Stimulated activated CD4-positive, alpha-beta T cell treated with anti-CD3 and anti-CD28 coated beads, Interleukin-1b, Interleukin-23, amount 100 ng/mL, for 48 hours (primary cell): ENCODE data around the gene RAPGEF1.

Experiments
- DNase-seq: peaks from one replicate; pipeline ENCODE4 v3.0.0-alpha.2; 2020

RAPGEF1 gene

GRCh38 chr9:131748411-131748955 lies 8.6 kb upstream of the RAPGEF1 start:
- no peak for DNase-seq

DNA sequence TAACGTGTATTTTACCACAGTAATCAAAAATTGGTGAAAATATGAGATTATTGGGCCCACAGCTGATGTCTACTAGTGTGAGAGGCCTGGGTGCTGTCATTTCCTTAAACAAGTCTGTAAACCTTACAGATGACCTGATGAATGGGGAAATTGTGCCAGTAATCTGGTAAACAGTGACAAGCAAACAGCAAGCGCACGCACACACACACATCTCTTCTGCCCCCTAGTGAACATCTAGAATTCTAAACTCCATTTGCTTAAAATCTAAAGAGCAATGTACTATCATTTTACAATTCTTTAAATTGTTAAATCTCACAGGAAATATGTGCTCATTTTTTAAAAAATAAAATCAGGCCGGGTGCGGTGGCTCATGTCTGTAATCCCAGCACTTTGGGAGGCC lies 7.5 kb upstream of the RAPGEF1 start:
- DNase-seq = no peak

DNA sequence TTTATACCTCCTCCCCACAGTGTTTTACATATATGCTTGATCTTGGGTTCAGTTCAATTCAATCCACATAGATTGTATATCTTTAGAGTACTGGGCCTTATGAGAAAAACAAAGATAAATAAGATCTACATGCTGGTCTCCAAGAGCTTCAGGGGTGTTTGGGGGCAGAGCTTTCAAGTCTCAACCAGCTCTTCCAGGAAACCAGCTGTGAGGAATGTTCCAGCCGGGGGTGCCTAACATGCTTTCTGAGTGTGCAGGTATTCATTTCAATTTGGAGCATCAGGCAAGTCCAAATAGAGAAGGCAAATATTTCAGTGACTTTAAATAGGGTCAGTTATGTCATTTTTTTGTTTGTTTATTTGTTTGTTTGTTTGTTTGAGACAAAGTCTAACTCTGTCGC lies 5.7 kb upstream of the RAPGEF1 start:
- DNase-seq = no peak

DNA sequence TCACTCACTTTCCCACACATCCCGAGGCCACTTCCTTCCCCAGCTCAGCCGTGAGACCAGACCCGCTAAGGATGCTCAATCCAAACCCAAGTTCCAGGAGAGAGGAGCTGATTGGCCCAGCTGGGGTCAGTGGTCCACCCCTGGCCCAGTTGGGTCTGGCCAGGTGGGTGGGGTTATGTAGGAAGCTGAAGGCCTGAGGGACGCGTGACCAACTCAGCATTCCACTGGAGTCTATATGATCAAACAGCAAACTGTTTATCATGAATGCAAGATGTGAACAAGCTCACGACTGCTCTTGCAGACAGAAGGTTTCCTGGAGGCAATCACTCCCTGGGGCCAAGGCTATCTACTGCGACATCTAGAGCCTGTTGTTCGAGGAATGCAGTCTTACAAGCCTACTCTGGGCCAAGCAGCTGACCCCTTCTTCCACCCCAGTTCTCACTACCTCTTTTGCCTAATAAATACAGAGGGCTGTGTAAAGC lies 4.9 kb upstream of the RAPGEF1 start:
- no peak for DNase-seq

GRCh38 chr9:131744171-131744719 lies 4.4 kb upstream of the RAPGEF1 start:
- no peak for DNase-seq

- no peak for DNase-seq
These were observed 3.6 kb upstream of the RAPGEF1 start for GRCh38 chr9:131743501-131743900.

GRCh38 chr9:131743096-131743495 lies 3.2 kb upstream of the RAPGEF1 start:
- no peak for DNase-seq

- DNase-seq = no peak
These were observed 1.0 kb upstream of the RAPGEF1 start for GRCh38 chr9:131740898-131741297.

DNA sequence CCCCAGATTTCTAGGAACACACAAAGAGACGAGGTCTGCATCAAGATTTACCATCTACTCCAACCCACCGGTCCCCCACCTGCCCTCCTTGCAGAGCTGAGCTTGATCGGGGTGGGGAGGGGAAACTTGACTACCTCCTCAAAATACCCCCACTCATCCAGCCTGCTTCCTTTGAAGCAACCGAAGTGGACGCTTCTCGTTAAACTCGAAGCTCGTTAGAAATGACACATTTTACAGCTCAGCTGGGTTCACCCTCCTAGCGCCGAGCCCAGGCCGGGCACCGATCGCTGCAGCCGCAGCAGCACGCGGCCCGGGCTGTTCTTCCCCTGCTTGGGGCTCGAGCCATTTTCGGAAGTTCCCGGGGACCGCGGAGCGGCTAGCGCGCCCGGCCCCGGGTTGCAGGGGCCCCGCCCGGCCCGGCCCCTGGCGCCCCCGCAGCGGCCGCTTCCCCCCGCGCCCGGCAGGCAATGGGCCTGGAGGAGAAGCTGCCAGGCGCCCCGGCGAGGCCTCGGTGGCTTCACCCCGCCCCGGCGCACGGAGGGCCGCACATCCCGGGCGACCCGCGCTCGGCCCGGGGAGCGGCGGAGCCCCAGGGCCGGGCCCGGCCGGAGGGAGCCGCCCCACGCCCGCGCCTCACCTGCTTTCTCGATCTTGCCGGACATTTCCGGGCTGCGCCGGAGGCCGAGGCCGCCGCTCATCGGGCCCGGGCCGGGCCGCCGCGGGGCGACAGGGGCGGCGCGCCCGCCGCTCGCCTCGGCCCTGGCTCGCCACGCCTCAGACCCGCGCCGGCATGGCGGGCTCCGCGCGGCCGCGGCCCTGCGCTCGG lies 530 bp downstream of the RAPGEF1 start:
- DNase-seq = peak; percentile 46

DNA sequence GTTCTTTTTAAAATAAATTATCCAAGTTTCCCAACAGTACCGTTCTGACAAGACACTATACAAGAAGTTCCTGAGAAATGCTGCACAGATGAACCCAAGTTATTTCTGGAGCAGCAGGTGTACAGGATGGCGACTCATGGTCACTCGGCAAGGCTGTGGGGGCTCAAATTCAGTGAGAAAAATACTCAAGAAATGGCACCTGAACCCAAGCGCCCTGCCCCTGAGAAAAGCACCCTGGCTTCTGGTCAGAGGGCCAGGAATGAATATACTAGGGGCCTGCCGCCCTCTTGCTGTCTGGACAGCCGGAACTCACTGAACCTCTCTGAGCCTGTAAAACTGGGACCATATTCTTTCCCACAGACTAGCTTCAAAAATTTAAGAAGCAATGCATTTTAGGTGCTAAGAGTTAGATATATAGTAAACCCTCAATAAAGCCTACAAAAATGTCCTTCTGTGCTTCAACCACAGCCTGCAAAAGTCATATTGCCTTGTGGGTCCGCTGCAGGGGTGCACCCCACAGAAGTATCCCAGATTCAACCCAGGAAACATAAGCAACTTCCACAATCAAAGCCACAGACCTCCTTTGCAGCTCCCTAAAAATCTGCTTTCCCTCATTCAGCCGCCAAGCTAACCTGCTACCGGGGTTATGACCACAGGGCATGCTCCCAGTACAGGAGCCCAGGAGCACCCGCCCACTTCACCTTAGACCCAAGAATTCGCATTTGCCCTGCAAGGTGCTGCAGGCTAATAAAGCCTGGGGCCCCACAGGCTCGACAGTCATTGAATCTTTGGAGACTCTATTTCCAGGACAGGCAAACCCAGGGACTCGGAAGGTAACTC lies 1.4 kb downstream of the RAPGEF1 start:
- DNase-seq = no peak

- DNase-seq = no peak
These were observed 2.5 kb downstream of the RAPGEF1 start for GRCh38 chr9:131737426-131737825.

DNA sequence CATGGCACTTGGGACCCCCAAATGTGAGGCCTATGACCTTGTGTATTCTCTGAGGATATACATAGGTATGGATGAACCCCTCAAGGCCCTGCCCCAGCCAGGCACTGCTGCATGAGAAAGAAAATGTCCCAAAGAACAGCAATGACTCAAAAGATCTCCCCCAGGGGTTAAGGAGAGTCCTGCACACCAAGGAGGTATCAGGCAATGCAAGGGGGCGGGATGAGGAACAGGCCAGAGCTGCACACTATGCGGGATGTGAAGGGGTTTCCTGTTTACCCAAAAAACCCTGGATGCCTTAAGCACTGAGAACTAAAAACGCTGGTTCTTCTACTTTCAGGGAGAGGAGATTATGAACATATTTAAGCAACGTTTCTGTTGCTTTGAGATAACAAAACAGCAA lies 3.4 kb downstream of the RAPGEF1 start:
- no peak for DNase-seq

DNA sequence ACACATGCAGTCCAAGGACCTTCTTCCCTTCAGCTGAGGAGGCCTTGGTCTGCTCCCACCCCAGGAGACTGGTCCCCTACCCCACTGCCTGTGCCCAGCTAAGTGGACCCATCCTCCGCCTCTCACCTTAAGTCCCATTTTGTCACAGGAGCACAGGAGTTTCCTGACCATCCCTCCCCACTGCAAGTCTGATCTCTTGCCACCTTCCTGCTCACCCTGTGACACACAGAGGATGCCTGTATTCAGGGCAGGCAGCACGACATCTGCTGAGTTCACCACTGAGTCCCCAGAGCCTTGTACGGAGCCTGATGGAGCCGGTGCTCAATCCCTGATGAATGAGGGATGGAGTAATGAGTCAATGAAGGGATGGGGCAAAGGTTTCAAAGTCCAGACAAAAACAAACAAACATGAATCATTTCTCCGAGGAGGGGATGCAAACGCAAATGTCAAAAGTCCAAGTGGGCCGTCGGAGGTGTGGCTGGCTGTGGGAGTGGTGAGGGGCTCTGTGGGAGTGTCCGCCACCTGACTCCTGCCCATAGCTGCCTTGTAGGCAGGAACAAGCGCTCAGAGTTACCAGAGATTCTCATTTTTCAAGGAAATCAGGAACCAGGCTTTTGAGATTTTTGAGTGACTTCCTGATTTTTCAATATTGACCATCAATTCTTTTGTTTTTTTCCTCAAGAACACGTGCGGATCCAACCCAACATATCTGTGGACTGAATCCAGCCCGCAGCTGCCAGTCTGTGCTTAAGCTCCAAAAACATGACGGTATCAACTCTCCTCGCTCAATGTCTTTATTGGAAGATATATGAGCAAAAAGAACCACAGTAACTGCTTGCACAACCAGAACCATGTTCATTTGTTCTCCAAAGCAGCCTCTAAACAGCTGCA lies 4.4 kb downstream of the RAPGEF1 start:
- no peak for DNase-seq

- no peak for DNase-seq
These were observed 5.1 kb downstream of the RAPGEF1 start for GRCh38 chr9:131734781-131735180.

DNA sequence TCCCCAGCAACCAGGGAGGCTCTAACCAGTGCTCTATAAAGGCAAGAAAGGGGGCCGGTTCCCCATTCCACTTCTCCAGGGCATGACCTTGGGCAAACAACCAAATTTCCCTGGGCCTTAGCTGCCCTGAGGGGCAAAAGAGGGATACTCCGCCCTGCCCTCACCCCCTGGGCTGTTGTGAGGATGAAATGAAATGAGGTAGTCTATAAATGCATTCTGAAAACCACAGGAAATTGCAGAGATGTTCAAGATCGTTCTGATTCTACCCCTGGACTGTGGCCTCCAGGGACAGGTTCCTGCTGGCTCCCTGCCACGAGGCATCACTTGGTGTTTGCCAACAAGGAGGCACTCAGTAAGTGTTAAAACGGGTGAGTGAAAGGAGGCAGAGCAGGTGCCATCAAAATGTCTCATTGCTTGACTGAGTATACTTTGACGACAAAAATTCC lies 5.7 kb downstream of the RAPGEF1 start:
- DNase-seq = no peak

DNA sequence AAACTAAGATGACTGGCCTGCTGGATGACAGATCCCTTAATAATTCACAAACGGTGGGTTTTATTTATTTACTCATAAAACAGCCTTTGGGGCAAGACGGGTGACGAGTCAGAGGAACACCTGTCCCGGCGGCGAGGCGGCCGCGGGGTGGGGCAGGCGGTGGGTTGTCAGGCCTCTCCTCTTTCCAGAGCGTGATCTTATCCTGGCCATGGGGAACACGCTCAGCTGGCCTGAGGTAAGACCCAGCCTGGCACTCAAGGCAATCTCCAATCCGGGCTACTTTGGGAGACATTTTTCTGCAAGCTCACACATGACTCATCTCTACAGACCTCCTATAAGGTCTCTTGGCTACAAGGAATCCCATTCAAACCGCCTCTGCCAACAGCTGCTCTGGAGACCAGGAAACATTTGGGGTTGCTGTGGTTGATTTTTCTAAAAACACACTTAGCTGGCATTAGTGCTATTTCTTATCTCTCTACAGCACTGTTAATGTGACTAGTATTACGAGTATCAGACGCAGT lies 6.3 kb downstream of the RAPGEF1 start:
- DNase-seq = peak; percentile 58

DNA sequence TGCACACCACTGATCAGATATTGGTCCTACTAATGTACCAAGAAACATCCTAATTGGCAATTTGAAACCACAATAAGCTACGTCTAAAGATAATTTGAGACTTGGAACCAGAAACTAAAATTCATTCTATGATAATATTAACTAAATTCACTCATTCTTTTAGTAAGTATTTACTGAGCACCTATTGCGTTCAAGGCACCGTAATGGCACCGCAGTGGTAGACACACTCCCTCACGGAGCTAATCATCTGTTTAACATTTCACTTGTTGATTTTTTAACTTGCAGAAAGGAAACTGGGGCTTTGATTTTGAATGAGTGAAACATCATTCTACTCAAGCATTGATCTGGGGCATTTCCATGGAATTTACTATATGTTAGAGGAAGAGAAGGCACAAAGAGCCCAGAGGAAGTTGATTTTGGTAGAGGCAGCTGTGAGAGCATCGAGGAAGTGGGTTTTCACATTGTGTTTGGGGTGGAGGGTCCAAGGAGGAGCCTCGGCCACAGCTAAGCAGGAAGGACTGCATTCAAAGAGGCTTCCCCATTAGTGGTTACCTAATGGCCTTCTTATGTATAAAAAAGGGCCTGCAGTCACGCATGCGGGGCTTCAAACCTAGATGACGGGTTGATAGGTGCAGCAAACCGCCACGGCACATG lies 7.1 kb downstream of the RAPGEF1 start:
- no peak for DNase-seq

DNA sequence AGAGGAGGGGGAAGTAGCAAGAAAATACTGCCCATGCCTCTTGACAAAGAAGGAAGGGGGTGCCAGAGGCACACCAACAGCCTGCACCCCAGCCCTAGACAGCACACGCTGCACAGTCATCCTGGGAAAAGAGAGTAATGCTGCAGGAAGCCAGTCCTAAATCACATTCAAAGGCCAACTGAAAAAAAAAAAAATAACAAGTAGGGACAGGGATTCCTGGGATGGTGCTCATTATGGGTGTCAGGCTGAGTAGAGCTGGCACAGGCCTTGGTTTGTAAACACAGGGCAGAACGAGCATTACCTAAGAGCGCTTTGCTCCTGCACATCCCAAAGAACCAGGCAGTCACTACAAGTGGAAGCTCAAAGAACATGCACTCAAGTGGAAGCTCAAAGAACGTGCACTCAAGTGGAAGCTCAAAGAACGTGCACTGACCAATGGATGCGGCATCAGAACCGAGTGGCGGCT lies 7.8 kb downstream of the RAPGEF1 start:
- DNase-seq = no peak

- no peak for DNase-seq
These were observed 8.2 kb downstream of the RAPGEF1 start for GRCh38 chr9:131731644-131732043.

DNA sequence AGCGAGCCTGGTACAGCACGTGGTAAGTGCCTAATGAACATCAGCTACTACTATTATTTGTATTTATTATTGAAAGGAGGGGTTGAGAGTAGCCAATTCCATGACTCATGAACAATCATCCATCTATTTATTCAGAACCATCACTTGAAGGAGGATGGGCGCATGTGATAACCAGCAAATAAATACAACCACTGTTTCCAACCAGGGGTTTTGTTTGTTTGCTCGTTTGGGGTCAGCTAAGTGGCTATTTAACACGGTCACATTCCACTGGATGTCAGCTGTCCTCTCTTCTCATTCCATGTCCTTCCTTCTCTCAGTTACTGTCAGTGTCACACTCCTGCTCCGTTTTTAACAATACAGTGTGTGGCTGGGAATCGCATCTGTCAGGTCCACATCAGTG lies 8.6 kb downstream of the RAPGEF1 start:
- no peak for DNase-seq

- peak; percentile 71 for DNase-seq
These were observed 10.9 kb downstream of the RAPGEF1 start for GRCh38 chr9:131728961-131729360.
